Subcutaneous adipose tissue (tissue), 4 donors: ENCODE data around the gene NEK5. TPM values are rescaled to one million over a fixed set of nuclear protein-coding genes. Genes with fewer than 3 reads are reported as not detected.

Source experiments
- total RNA-seq, 4 donors: library from RNA; depleted of rRNA; stranded (reverse); fragments of >200 nt; gene quantifications; one replicate each; pipeline ENCODE4 v1.1.0, GENCODE V29; 2016
- TF ChIP-seq, protein P1 (sequence below): fragments of 450-650 bp; IDR thresholded peaks from one replicate; pipeline ENCODE4 v1.5.1; 2016; ENCODE audit warnings: low read depth, mild to moderate bottlenecking, control low read depth, antibody characterized with exemption, moderate library complexity

Gene NEK5
- total RNA-seq, 4 donors from 2014 or later = 0.16 to 0.22 (median 0.17) TPM; not detected in 1

DNA sequence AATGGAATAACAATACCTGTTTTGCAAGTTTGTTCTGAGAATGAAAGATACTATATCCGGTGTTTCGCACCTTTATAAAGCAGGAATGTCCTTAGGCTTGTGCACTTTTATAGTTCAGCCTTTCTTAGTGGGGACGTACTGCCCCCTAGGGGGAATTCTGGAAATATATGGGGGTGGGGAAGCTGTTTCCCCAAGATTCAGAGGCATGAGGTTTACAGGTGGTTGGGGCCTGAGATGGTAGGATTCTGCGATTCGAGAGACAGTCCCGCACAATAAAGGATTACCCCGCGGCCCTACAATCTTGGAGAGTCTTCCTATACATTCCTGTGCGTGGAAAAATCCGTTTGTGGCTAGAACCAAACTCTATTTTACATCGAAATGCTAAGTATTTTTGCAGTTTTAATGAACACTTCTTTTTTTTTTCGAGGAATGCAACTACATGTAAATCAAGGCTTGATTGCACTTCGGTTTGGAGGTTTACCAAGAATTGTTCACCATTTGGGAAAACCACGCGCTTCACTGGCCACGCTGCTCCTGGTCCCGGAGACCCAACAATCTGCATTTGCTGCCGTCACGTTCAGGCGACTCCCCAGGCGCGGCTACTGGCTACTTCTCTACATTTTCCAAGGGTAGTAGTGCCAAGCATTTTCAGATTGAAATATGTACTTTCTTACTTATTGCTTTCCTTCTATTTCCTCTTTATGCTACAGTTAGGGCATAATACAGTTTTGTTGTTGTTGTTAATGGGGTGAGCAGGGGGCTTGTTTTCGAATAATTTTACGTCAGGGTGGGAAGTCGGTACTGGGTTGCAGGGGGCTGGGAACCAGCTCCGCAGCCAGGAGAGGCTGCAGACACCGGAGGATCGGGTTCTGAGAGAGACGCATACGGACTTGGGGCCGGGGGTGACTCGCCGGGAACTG lies 830 bp downstream of the NEK5 start:
- TF ChIP-seq, protein P1, sequence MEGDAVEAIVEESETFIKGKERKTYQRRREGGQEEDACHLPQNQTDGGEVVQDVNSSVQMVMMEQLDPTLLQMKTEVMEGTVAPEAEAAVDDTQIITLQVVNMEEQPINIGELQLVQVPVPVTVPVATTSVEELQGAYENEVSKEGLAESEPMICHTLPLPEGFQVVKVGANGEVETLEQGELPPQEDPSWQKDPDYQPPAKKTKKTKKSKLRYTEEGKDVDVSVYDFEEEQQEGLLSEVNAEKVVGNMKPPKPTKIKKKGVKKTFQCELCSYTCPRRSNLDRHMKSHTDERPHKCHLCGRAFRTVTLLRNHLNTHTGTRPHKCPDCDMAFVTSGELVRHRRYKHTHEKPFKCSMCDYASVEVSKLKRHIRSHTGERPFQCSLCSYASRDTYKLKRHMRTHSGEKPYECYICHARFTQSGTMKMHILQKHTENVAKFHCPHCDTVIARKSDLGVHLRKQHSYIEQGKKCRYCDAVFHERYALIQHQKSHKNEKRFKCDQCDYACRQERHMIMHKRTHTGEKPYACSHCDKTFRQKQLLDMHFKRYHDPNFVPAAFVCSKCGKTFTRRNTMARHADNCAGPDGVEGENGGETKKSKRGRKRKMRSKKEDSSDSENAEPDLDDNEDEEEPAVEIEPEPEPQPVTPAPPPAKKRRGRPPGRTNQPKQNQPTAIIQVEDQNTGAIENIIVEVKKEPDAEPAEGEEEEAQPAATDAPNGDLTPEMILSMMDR = no peak

DNA sequence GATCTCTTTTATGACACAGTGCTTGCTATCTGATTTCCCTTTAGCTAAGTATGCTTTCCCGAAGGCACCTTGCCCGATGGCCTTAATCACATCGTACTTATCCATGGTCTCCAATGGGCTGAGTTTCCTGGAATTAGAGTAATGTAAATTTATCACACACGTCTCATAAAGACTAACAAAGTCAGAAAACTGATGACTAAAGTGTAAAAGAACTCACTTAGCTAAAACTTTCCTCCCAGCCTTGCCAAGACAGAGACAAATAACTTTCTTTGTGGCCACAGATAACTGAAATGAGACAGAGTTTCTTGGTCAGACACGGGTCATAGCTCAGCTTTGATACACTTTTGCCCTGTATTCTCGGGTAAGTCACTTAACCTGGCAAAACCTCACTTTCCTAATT lies 1.5 kb downstream of the NEK5 start:
- TF ChIP-seq, protein P1 = no peak

DNA sequence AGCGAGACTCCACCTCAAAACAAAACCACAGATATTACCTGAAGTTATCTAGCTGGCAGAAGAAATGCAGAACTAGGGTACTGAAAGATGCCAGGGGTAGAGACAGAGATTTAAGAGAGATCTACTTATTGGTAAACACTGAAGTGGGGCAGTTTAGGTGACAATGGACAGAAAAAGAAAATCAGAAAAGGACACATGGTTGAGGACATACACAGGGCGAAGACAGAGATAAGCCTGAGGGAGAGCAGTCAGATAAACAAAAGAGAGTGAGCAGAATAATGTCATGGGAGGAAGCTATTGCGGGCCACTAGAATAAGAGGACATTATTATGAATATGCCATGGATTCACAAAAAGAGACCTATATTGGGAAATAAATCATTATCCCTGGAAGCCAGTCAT lies 3.3 kb downstream of the NEK5 start:
- TF ChIP-seq, protein P1 = no peak

DNA sequence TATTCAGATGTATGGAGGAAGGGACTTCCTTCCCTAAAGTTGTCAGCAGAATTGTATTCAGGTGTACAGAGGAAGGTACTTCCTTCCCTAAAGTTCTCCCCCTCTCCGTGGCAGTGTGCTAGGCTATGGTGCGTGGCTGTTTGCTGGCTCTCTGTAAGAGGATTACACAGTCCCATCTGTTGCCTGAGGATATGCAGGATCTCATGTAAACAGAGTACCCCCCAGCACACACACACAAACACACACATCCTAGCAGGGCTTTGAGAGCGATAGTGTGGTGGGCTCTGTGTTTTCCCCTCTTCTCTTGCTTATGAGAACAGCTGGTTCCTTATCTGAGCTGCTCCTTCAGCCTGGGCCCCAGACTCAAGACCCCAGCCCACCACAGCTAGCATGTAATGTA lies 10.3 kb downstream of the NEK5 start:
- TF ChIP-seq, protein P1 = no peak

DNA sequence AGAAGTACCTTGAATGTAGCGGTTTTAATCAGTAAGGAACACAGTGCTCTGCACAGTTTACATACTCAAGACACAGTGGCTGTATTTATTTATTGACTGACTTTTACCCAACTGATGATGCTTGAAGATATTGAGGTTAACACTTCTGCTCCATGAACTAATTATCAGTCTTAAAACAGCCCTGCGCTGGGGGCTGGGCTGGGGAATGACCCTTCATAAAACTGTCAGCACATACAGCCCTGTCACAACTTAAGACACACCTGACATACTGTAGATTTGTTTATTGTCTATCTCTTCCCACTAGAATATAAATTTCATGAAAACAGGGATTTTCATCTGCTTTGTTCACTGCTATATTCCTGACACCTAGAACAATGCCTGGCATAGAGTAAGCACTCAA lies 10.8 kb downstream of the NEK5 start:
- TF ChIP-seq, protein P1 = no peak

DNA sequence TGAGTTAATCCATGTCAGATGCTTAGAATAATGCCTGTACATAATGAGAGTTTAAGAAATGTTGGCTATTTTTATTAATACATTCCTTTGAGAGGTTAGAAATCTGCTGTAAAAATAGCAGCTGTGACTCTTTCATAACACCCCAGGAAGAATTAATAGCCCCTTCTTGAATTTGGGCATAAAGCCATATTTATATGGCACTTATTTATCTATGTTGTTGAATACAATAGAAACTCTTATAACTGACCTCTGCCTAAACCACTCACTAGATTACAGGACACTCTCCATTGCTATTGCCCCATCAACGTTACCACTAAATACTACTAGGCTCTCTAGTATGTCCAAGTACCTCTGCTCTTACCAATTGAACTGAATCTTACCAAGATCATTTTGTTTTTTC lies 16.3 kb downstream of the NEK5 start:
- TF ChIP-seq, protein P1 = no peak

DNA sequence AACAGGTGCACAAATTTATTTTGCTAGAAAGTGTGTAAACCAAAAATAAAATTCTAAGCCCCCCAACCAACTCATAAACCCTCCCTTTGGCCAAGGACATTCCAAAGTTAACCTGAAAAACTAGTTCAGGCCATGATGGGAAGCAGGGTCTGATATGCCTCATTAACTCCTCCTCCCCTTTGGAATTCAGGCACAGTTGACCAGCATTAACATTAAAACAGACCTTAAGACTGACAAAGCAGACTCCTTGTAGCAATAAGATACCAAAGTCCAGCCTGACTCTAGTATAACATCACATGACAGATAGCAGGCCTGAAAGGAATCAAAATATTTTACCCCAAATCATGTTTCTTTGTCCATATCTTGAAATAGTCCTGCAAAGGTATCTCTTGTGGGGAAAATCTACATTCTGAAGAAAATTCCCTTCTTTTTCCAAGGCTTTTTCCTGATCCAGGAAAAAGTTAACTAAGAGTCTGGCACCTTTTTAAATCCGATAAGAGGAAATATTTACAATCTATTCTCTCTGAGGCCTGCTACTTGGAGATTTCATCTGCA lies 19.7 kb downstream of the NEK5 start:
- TF ChIP-seq, protein P1 = no peak
